Endothelial cell (in vitro differentiated cells): ENCODE measurements around the gene KCNAB1. TPM values are rescaled to one million over a fixed set of nuclear protein-coding genes. Genes with fewer than 3 reads are reported as not detected.

ENCODE experiments used
- DNase-seq: peaks from one replicate; pipeline ENCODE4 v3.0.0; 2021; ENCODE audit warnings: low spot score
- H3K27ac Mint-ChIP-seq: one replicate; pipeline ENCODE4 v1.8.0; 2021; ENCODE audit warnings: mixed read lengths, inconsistent platforms; ENCODE audit not compliant: unreplicated experiment
- H3K27me3 Mint-ChIP-seq: one replicate; pipeline ENCODE4 v1.8.0; 2021; ENCODE audit warnings: mild to moderate bottlenecking, moderate library complexity, mixed read lengths, inconsistent platforms; ENCODE audit not compliant: unreplicated experiment
- H3K36me3 Mint-ChIP-seq: one replicate; pipeline ENCODE4 v1.8.0; 2021; ENCODE audit warnings: mild to moderate bottlenecking, low read depth, mixed read lengths, inconsistent platforms; ENCODE audit not compliant: unreplicated experiment
- H3K4me1 Mint-ChIP-seq: one replicate; pipeline ENCODE4 v1.8.0; 2021; ENCODE audit warnings: mild to moderate bottlenecking, mixed read lengths, inconsistent platforms; ENCODE audit not compliant: unreplicated experiment
- H3K4me3 Mint-ChIP-seq: one replicate; pipeline ENCODE4 v1.8.0; 2021; ENCODE audit warnings: mild to moderate bottlenecking, mixed read lengths, inconsistent platforms; ENCODE audit not compliant: unreplicated experiment
- H3K9me3 Mint-ChIP-seq: one replicate; pipeline ENCODE4 v1.8.0; 2021; ENCODE audit warnings: mixed read lengths, inconsistent platforms; ENCODE audit not compliant: unreplicated experiment
- total RNA-seq: library from RNA; stranded (reverse); fragmentation: NEBNext Ultra II Directional; extraction: Animal tissue kit (Norgen Biotek cat#: 25700); gene quantifications from one replicate; pipeline ENCODE4 v1.2.1, GENCODE V29; 2021; ENCODE audit not compliant: unreplicated experiment
- TF ChIP-seq, protein P1 (sequence below): fragments of 200-600 bp; sonication (generic); IDR thresholded peaks from one replicate; pipeline ENCODE4 v1.5.0; 2021; ENCODE audit warnings: antibody characterized with exemption; ENCODE audit not compliant: unreplicated experiment

Gene KCNAB1
- total RNA-seq, 1 donor from 2014 or later: not detected

DNA sequence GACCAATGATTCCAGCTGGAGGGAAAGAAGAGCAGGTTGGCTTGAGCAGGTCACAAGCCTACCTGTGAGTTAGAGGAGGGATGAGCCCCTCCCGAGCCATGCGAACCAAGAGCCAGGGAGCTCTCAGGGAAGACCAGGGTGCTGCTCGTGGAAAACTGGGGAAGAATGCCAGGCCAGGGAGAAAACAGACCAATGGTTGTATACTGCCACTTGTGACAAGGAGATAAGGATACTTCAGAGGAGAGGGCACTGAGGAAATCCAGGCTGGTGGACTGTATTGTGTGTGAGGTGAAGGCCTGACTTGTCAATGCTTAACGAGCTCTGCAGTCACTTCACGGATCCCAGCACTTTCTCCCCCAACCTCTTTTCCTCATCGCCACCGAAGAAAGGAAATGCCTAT is 256.9 kb downstream of the KCNAB1 start:
- no peaks in the 10 kb centered on the region for H3K9me3 Mint-ChIP-seq
- TF ChIP-seq, protein P1, sequence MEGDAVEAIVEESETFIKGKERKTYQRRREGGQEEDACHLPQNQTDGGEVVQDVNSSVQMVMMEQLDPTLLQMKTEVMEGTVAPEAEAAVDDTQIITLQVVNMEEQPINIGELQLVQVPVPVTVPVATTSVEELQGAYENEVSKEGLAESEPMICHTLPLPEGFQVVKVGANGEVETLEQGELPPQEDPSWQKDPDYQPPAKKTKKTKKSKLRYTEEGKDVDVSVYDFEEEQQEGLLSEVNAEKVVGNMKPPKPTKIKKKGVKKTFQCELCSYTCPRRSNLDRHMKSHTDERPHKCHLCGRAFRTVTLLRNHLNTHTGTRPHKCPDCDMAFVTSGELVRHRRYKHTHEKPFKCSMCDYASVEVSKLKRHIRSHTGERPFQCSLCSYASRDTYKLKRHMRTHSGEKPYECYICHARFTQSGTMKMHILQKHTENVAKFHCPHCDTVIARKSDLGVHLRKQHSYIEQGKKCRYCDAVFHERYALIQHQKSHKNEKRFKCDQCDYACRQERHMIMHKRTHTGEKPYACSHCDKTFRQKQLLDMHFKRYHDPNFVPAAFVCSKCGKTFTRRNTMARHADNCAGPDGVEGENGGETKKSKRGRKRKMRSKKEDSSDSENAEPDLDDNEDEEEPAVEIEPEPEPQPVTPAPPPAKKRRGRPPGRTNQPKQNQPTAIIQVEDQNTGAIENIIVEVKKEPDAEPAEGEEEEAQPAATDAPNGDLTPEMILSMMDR: no peak
- H3K4me3 Mint-ChIP-seq: no peak overlapping the region
- no peak overlapping the region for H3K27ac Mint-ChIP-seq
- no peaks in the 10 kb centered on the region for H3K36me3 Mint-ChIP-seq
- peaks cover 6% of the 10 kb centered on the region for H3K27me3 Mint-ChIP-seq
- peaks cover 17% of the 10 kb centered on the region for H3K4me1 Mint-ChIP-seq
- DNase-seq: no peak

DNA sequence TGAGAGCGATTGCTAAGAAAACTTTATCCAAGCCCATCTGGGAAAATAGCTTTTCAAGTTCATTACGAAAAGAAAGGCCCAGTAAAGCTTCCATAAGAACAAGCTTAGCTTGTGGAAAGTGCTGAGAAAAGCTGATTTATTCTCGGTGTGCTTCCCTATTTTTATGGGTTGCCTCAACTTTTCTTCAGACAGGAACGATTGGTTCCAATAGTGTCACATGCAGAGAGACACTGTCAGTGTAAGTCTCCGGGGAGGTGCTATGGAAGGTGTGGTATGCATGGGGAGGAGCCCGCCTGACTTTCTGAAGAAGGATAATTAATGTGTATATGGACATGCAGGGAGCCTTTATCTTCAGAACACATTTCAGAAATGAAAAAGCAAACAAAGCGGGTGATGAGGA is 257.3 kb downstream of the KCNAB1 start:
- no peaks in the 10 kb centered on the region for H3K9me3 Mint-ChIP-seq
- H3K4me3 Mint-ChIP-seq: no peak overlapping the region
- peaks cover 6% of the 10 kb centered on the region for H3K27me3 Mint-ChIP-seq
- TF ChIP-seq, protein P1: no peak
- H3K27ac Mint-ChIP-seq: no peak overlapping the region
- peaks cover 17% of the 10 kb centered on the region for H3K4me1 Mint-ChIP-seq
- no peaks in the 10 kb centered on the region for H3K36me3 Mint-ChIP-seq
- DNase-seq: no peak

DNA sequence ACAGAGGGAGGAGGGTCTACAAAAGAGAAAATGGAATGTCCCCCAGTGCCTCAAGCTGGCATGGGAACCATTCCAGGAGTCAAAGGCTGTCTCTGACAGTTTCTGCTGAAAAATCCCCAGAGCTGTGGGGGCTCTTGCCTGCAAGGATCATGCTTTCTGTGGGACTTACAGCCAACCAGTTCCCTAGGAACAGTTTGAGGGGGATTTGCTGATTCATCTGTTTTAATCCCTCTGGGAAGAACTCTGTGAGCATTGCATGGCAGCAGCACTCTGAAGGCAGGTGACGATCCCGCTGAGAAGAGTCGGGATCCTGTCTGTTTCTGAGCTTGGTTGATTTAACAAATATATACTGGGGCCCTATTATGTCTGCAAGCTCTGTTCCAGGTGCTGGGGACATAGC is 258.5 kb downstream of the KCNAB1 start:
- TF ChIP-seq, protein P1: no peak
- no peak for DNase-seq
- H3K27ac Mint-ChIP-seq: no peak overlapping the region
- H3K27me3 Mint-ChIP-seq: peaks cover 7% of the 10 kb centered on the region
- no peaks in the 10 kb centered on the region for H3K36me3 Mint-ChIP-seq
- H3K9me3 Mint-ChIP-seq: no peaks in the 10 kb centered on the region
- H3K4me3 Mint-ChIP-seq: no peak overlapping the region
- peaks cover 17% of the 10 kb centered on the region for H3K4me1 Mint-ChIP-seq

DNA sequence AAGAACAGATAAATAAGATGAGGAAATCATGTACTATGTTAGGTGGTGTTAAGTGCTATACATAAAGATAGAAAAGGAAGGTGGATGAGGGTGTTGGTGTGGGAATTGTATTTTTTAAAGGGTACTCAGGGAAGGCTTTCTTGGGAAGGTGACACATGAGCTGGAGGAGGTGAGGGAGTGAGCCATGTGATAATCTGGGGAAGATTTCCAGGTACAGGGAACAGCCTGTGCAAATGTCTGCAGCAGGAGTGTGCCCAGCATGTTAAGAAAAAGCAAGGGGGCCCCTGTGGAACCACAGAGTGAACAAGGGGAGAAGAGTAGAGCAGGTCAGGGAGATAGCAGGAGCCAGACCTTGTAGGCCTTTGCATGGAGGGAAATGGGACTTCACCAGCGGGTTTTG is 258.9 kb downstream of the KCNAB1 start:
- TF ChIP-seq, protein P1: no peak
- no peak overlapping the region for H3K4me3 Mint-ChIP-seq
- H3K9me3 Mint-ChIP-seq: no peaks in the 10 kb centered on the region
- H3K4me1 Mint-ChIP-seq: peaks cover 17% of the 10 kb centered on the region
- DNase-seq: no peak
- no peak overlapping the region for H3K27ac Mint-ChIP-seq
- no peaks in the 10 kb centered on the region for H3K36me3 Mint-ChIP-seq
- H3K27me3 Mint-ChIP-seq: peaks cover 7% of the 10 kb centered on the region

DNA sequence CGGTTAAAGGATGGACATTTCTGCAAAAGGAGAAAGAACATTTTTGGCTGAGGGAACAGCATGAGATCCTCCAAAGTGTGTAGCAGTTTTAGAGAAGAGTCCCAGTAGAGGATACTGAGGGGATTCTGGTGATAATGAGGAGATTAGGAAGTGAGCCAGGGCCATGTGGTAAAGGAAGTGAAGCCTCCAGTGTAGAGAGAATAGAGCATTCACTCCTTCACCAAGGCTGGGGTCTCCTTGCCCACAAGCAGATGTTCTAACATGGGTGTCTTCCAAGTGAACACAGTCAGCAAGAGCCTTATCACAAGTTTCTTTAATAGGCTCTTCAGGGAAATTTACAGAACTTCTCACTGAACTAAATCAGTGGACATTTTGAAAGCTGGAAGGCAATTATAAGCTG is 260.9 kb downstream of the KCNAB1 start:
- H3K4me1 Mint-ChIP-seq: peaks cover 17% of the 10 kb centered on the region
- H3K36me3 Mint-ChIP-seq: no peaks in the 10 kb centered on the region
- DNase-seq: no peak
- TF ChIP-seq, protein P1: no peak
- H3K4me3 Mint-ChIP-seq: no peak overlapping the region
- no peaks in the 10 kb centered on the region for H3K9me3 Mint-ChIP-seq
- peaks cover 7% of the 10 kb centered on the region for H3K27me3 Mint-ChIP-seq
- no peak overlapping the region for H3K27ac Mint-ChIP-seq
